Neural progenitor cell (in vitro differentiated cells): ENCODE measurements around the gene NINL. TPM values are rescaled to one million over a fixed set of nuclear protein-coding genes. Genes with fewer than 3 reads are reported as not detected.

Experiments used
- DNase-seq: peaks from one replicate; pipeline ENCODE4 v3.0.0-alpha.2; 2016; ENCODE audit warnings: low spot score
- H2AFZ ChIP-seq: fragments of 200-600 bp; sonication (generic); replicated peaks from 2 replicates; pipeline ENCODE4 v1.6.1; 2016; ENCODE audit warnings: antibody characterized with exemption
- H3F3A ChIP-seq: fragments of 200-600 bp; sonication (generic); 2 replicates; pipeline ENCODE4 v1.6.1; 2016; ENCODE audit warnings: antibody characterized with exemption, low read depth
- H3K27ac ChIP-seq: fragments of 200-600 bp; sonication (generic); 2 replicates; pipeline ENCODE4 v1.5.1; 2016; ENCODE audit warnings: mild to moderate bottlenecking
- H3K27me3 ChIP-seq: fragments of 200-600 bp; sonication (generic); 2 replicates; pipeline ENCODE4 v1.6.1; 2016; ENCODE audit warnings: mild to moderate bottlenecking, moderate library complexity
- H3K36me3 ChIP-seq: fragments of 200-600 bp; sonication (generic); 2 replicates; pipeline ENCODE4 v1.5.1; 2016
- H3K4me1 ChIP-seq: fragments of 200-600 bp; sonication (generic); 2 replicates; pipeline ENCODE4 v1.6.1; 2016; ENCODE audit warnings: mixed run types
- H3K4me2 ChIP-seq: fragments of 200-600 bp; sonication (generic); 2 replicates; pipeline ENCODE4 v1.6.1; 2016
- H3K4me3 ChIP-seq: fragments of 200-600 bp; sonication (generic); 2 replicates; pipeline ENCODE4 v1.5.1; 2016
- H3K79me2 ChIP-seq: fragments of 200-600 bp; sonication (generic); 2 replicates; pipeline ENCODE4 v1.6.1; 2016; ENCODE audit warnings: low read depth
- H3K9ac ChIP-seq: fragments of 200-600 bp; sonication (generic); 2 replicates; pipeline ENCODE4 v1.6.1; 2016
- H3K9me3 ChIP-seq: fragments of 200-600 bp; sonication (generic); 2 replicates; pipeline ENCODE4 v1.5.1; 2016; ENCODE audit warnings: low read depth
- H4K20me1 ChIP-seq: fragments of 200-600 bp; sonication (generic); 2 replicates; pipeline ENCODE4 v1.6.1; 2016; ENCODE audit warnings: low read depth
- H3K27ac Mint-ChIP-seq: 3 replicates; pipeline ENCODE4 v1.8.0; 2021; ENCODE audit warnings: mixed read lengths
- H3K27me3 Mint-ChIP-seq: 2 replicates; pipeline ENCODE4 v1.8.0; 2022; ENCODE audit warnings: low read depth, mild to moderate bottlenecking, inconsistent platforms, moderate library complexity, mixed read lengths; ENCODE audit not compliant: insufficient read depth
- H3K36me3 Mint-ChIP-seq: 3 replicates; pipeline ENCODE4 v1.8.0; 2021; ENCODE audit warnings: mixed read lengths
- H3K4me1 Mint-ChIP-seq: 3 replicates; pipeline ENCODE4 v1.8.0; 2021; ENCODE audit warnings: mixed read lengths
- H3K4me3 Mint-ChIP-seq: 3 replicates; pipeline ENCODE4 v1.8.0; 2021; ENCODE audit warnings: mild to moderate bottlenecking, moderate library complexity, mixed read lengths
- H3K9me3 Mint-ChIP-seq: 3 replicates; pipeline ENCODE4 v1.8.0; 2020; ENCODE audit warnings: mixed read lengths
- CTCF ChIP-seq: fragments of 200-600 bp; sonication (generic); IDR thresholded peaks from 2 replicates; pipeline ENCODE4 v1.5.1; 2017; ENCODE audit warnings: antibody characterized with exemption, mild to moderate bottlenecking
- EZH2 ChIP-seq: fragments of 200-600 bp; sonication (generic); IDR thresholded peaks from 2 replicates; pipeline ENCODE4 v1.6.1; 2017; ENCODE audit warnings: antibody characterized with exemption, mild to moderate bottlenecking, moderate library complexity
- EZH2phosphoT487 ChIP-seq: fragments of 200-600 bp; sonication (generic); IDR thresholded peaks from 2 replicates; pipeline ENCODE4 v1.6.1; 2017; ENCODE audit warnings: antibody characterized with exemption
- total RNA-seq: library from RNA; depleted of rRNA; stranded (reverse); fragments of >200 nt; gene quantifications from 2 replicates; pipeline ENCODE4 v1.2.3, GENCODE V29; 2015; ENCODE audit warnings: low replicate concordance

The NINL gene
- total RNA-seq, 1 donor from 2014 or later = 21.5 TPM

GRCh38 chr20:25487975-25488374 lies 97.4 kb downstream of the NINL start:
- H3K9me3 Mint-ChIP-seq = no peaks in the 10 kb centered on the region
- Histone ChIP-seq H3K9ac (no peak overlapping the region), H3K27me3 (no peaks in the 10 kb centered on the region), H3K79me2 (no peaks in the 10 kb centered on the region), H3K4me3 (no peak overlapping the region), H3K9me3 (no peaks in the 10 kb centered on the region), H2AFZ (no peak overlapping the region), H3K4me2 (no peak overlapping the region), H3K27ac (no peak overlapping the region), H4K20me1 (no peaks in the 10 kb centered on the region), H3F3A (no peaks in the 10 kb centered on the region), H3K4me1 (no peaks in the 10 kb centered on the region), H3K36me3 (no peaks in the 10 kb centered on the region)
- no peaks in the 10 kb centered on the region for H3K27me3 Mint-ChIP-seq
- H3K36me3 Mint-ChIP-seq = peaks cover 23% of the 10 kb centered on the region
- DNase-seq = no peak
- peaks cover 3% of the 10 kb centered on the region for H3K4me1 Mint-ChIP-seq
- TF ChIP-seq EZH2 (no peak), EZH2phosphoT487 (no peak), CTCF (no peak)
- no peak overlapping the region for H3K27ac Mint-ChIP-seq
- H3K4me3 Mint-ChIP-seq = no peak overlapping the region

- no peak overlapping the region for H3K9ac ChIP-seq
- H3K4me1 Mint-ChIP-seq = peaks cover 3% of the 10 kb centered on the region
- H3K36me3 Mint-ChIP-seq = peaks cover 23% of the 10 kb centered on the region
- H3K27me3 ChIP-seq = no peaks in the 10 kb centered on the region
- H3K4me3 Mint-ChIP-seq = no peak overlapping the region
- TF ChIP-seq CTCF (no peak), EZH2 (no peak), EZH2phosphoT487 (no peak)
- H3K4me3 ChIP-seq = no peak overlapping the region
- no peaks in the 10 kb centered on the region for H3K9me3 ChIP-seq
- no peak overlapping the region for H3K27ac Mint-ChIP-seq
- no peak overlapping the region for H3K27ac ChIP-seq
- no peaks in the 10 kb centered on the region for H3K9me3 Mint-ChIP-seq
- no peaks in the 10 kb centered on the region for H3K27me3 Mint-ChIP-seq
- no peak overlapping the region for H3K4me2 ChIP-seq
- no peaks in the 10 kb centered on the region for H4K20me1 ChIP-seq
- H3K36me3 ChIP-seq = no peaks in the 10 kb centered on the region
- no peaks in the 10 kb centered on the region for H3K79me2 ChIP-seq
- H3K4me1 ChIP-seq = no peaks in the 10 kb centered on the region
- DNase-seq = no peak
- H2AFZ ChIP-seq = no peak overlapping the region
- H3F3A ChIP-seq = no peaks in the 10 kb centered on the region
These were observed 98.0 kb downstream of the NINL start for GRCh38 chr20:25487306-25487705.

- Mint-ChIP-seq H3K4me1 (no peaks in the 10 kb centered on the region), H3K9me3 (no peaks in the 10 kb centered on the region), H3K4me3 (no peak overlapping the region), H3K36me3 (peaks cover 21% of the 10 kb centered on the region), H3K27me3 (peaks cover 2% of the 10 kb centered on the region), H3K27ac (no peak overlapping the region)
- no peaks in the 10 kb centered on the region for H3K4me1 ChIP-seq
- H2AFZ ChIP-seq = no peak overlapping the region
- H3K9ac ChIP-seq = no peak overlapping the region
- H3K4me2 ChIP-seq = no peak overlapping the region
- no peak for DNase-seq
- no peaks in the 10 kb centered on the region for H3F3A ChIP-seq
- H3K79me2 ChIP-seq = no peaks in the 10 kb centered on the region
- H3K9me3 ChIP-seq = no peaks in the 10 kb centered on the region
- no peaks in the 10 kb centered on the region for H4K20me1 ChIP-seq
- H3K27ac ChIP-seq = no peak overlapping the region
- no peak overlapping the region for H3K4me3 ChIP-seq
- H3K27me3 ChIP-seq = no peaks in the 10 kb centered on the region
- no peak for TF ChIP-seq EZH2phosphoT487
- TF ChIP-seq CTCF = no peak
- no peak for TF ChIP-seq EZH2
- H3K36me3 ChIP-seq = no peaks in the 10 kb centered on the region
These were observed 99.0 kb downstream of the NINL start for GRCh38 chr20:25486377-25486776.
